ENCODE data around the gene TMEM94. TPM values are rescaled to one million over a fixed set of nuclear protein-coding genes. Genes with fewer than 3 reads are reported as not detected.
A peak's percentile ranks its signal among the peaks of the same experiment; 100 is the strongest.

Gene TMEM94
- total and polyA plus RNA-seq, 2 of the 4 experiments (the other 2 are of a cell fraction), result 8.4 to 64.7 TPM

GRCh38 chr17:75509528-75510258 is 53.3 kb downstream of the TMEM94 start:
- H4K5ac ChIP-seq (ENCODE audit: low read depth, low read length), result no peak overlapping the region
- no peaks in the 10 kb centered on the region for H3K27me3 ChIP-seq (ENCODE audit: control insufficient read depth, insufficient read depth, low read length)
- H3K9me1 ChIP-seq (ENCODE audit: insufficient read depth, low read length), result peaks cover 9% of the 10 kb centered on the region; the same call in 1 of the 2 replicates
- no peak overlapping the region for H3K4me3 ChIP-seq (ENCODE audit: insufficient read depth, low read depth, low read length)
- no peak overlapping the region for H3K4ac ChIP-seq (ENCODE audit: low read depth, low read length)
- H3K27ac ChIP-seq (ENCODE audit: insufficient read depth, low read length), result no peak overlapping the region
- peak overlapping the region; percentile 40 for H2AK9ac ChIP-seq (replicated peaks; ENCODE audit: low read depth, low read length, poor library complexity)
- no peak overlapping the region for H3K18ac ChIP-seq (ENCODE audit: low read depth, low read length)
- ChIA-PET POLR2A (ENCODE audit: unreplicated experiment) (no interaction called here), CTCF (interaction anchor here (0.6 kb wide), 1 partner anchor 282 kb away, joined by 3 read pairs; no protein-coding TSS in a partner anchor)
- DNase-seq (no peak), ATAC-seq (ENCODE audit: low read depth) (no peak)
- peaks cover 11% of the 10 kb centered on the region for H3K4me1 ChIP-seq (ENCODE audit: control insufficient read depth, insufficient read depth, low read length)
- H3K79me1 ChIP-seq (ENCODE audit: low read depth in 1 of 2, low read length in 2 of 2), result peaks cover 28 to 62% of the 10 kb centered on the region in 2 experiments
- TF ChIP-seq RCOR1 (IDR thresholded peaks at IDR 0.05; ENCODE audit: insufficient replicate concordance, low read length) (no peak), RAD21 (IDR thresholded peaks at IDR 0.05; ENCODE audit: low read length) (no peak), CHD1 (IDR thresholded peaks at IDR 0.05; ENCODE audit: low read depth, low read length) (no peak), SMC3 (IDR thresholded peaks at IDR 0.05; ENCODE audit: low read depth, low read length) (no peak), CTCF (conservative IDR thresholded peaks at IDR 0.05; ENCODE audit: low read depth, low read length) (no peak), USF2 (IDR thresholded peaks at IDR 0.05; ENCODE audit: low read depth, low read length) (no peak), MAZ (IDR thresholded peaks at IDR 0.05; ENCODE audit: borderline replicate concordance, low read depth, low read length) (no peak), FOS (IDR thresholded peaks at IDR 0.05; ENCODE audit: low read depth, low read length) (no peak), CEBPB (IDR thresholded peaks at IDR 0.05; ENCODE audit: low read depth, low read length) (no peak), ELK1 (IDR thresholded peaks at IDR 0.05; ENCODE audit: borderline replicate concordance, low read depth, low read length) (no peak), MXI1 (IDR thresholded peaks at IDR 0.05; ENCODE audit: borderline replicate concordance, low read depth, low read length) (no peak), NFE2L2 (IDR thresholded peaks at IDR 0.05; ENCODE audit: low read depth, low read length) (no peak), RFX5 (IDR thresholded peaks at IDR 0.05; ENCODE audit: low read depth, low read length) (no peak), POLR2A (IDR thresholded peaks at IDR 0.05; ENCODE audit: low read depth, low read length) (no peak), MAFK (IDR thresholded peaks at IDR 0.05; ENCODE audit: low read depth, low read length) (no peak)
- WGBS, 2 experiments (ENCODE audit: extremely low coverage in 2 of 2, insufficient read length in 1 of 2), result 81% methylated on average over 3 of the region's 19 CpGs; no CpG with 5 or more reads in 1 of the 2 experiments
- H4K20me1 ChIP-seq (ENCODE audit: insufficient read depth, low read length), result peaks cover 32% of the 10 kb centered on the region
- in situ Hi-C loops (cut with MboI; ENCODE audit: low sequenced_read_pairs), result loop anchor here (5.0 kb wide), 1 partner anchor 82 kb away; no protein-coding TSS in a partner anchor
- no peak overlapping the region for H4K8ac ChIP-seq (ENCODE audit: low read depth in 2 of 2, low read length in 2 of 2)
- intact Hi-C loops (cut with micrococcal nuclease), result loop anchor here (10.0 kb wide), 1 partner anchor 235 kb away; the partner anchor contains the start of gene MIF4GD
- H2AK5ac ChIP-seq (ENCODE audit: low read depth, low read length), result no peak overlapping the region
- no peak overlapping the region for H3K4me2 ChIP-seq (ENCODE audit: low read depth, low read length)
- H3K9me3 ChIP-seq (ENCODE audit: control insufficient read depth, insufficient read depth, low read length), result no peaks in the 10 kb centered on the region
- no peak overlapping the region for H2AFZ ChIP-seq (replicated peaks; ENCODE audit: low read length, poor library complexity)
- H3K9ac ChIP-seq (ENCODE audit: low read depth, low read length), result no peak overlapping the region
- H3K23ac ChIP-seq (ENCODE audit: low read depth, low read length), result no peak overlapping the region
- H2BK20ac ChIP-seq (ENCODE audit: low read depth, low read length), result no peak overlapping the region
- no peak overlapping the region for H4K91ac ChIP-seq (ENCODE audit: insufficient read depth, low read depth, low read length)
- no peak overlapping the region for H2BK120ac ChIP-seq (ENCODE audit: low read depth, low read length)
- BruUV-seq (replicated peaks), result no TSS peak
- H3K56ac ChIP-seq (ENCODE audit: extremely low read depth, insufficient read depth, low read length), result no peak overlapping the region
- no peak overlapping the region for H2BK15ac ChIP-seq (ENCODE audit: low read depth, low read length)
- H3K36me3 ChIP-seq (ENCODE audit: control insufficient read depth, insufficient read depth, low read length), result peaks cover 33% of the 10 kb centered on the region
- dilution Hi-C loops (cut with HindIII; ENCODE audit: low sequenced_read_pairs, unreplicated experiment), result no loop called here
- H2BK5ac ChIP-seq (ENCODE audit: low read depth, low read length, poor library complexity, severe bottlenecking), result no peak overlapping the region
- H3K14ac ChIP-seq (replicated peaks; ENCODE audit: low read depth, low read length), result no peak overlapping the region

Measured in IMR-90 (cell line).